Nephron progenitor cell (in vitro differentiated cells): ENCODE measurements around the gene UBE2O.

Source experiments
- DNase-seq: peaks from one replicate; pipeline ENCODE4 v3.0.0; 2021
- H3K27ac Mint-ChIP-seq: 2 replicates; pipeline ENCODE4 v1.8.0; 2021; ENCODE audit warnings: mild to moderate bottlenecking, moderate library complexity, mixed read lengths
- H3K27me3 Mint-ChIP-seq: 2 replicates; pipeline ENCODE4 v1.8.0; 2021; ENCODE audit warnings: mild to moderate bottlenecking, low read depth, mixed read lengths; ENCODE audit not compliant: poor library complexity
- H3K36me3 Mint-ChIP-seq: 2 replicates; pipeline ENCODE4 v1.8.0; 2021; ENCODE audit warnings: low read depth, mixed read lengths
- H3K4me1 Mint-ChIP-seq: 2 replicates; pipeline ENCODE4 v1.8.0; 2021; ENCODE audit warnings: mixed read lengths
- H3K4me3 Mint-ChIP-seq: 2 replicates; pipeline ENCODE4 v1.8.0; 2021; ENCODE audit warnings: mild to moderate bottlenecking, moderate library complexity, mixed read lengths
- H3K9me3 Mint-ChIP-seq: 2 replicates; pipeline ENCODE4 v1.8.0; 2021; ENCODE audit warnings: mild to moderate bottlenecking, moderate library complexity, mixed read lengths
- TF ChIP-seq, protein P1 (sequence below): fragments of 200-600 bp; sonication (generic); IDR thresholded peaks from 2 replicates; pipeline ENCODE4 v1.5.0; 2021; ENCODE audit warnings: antibody characterized with exemption

The UBE2O gene

DNA sequence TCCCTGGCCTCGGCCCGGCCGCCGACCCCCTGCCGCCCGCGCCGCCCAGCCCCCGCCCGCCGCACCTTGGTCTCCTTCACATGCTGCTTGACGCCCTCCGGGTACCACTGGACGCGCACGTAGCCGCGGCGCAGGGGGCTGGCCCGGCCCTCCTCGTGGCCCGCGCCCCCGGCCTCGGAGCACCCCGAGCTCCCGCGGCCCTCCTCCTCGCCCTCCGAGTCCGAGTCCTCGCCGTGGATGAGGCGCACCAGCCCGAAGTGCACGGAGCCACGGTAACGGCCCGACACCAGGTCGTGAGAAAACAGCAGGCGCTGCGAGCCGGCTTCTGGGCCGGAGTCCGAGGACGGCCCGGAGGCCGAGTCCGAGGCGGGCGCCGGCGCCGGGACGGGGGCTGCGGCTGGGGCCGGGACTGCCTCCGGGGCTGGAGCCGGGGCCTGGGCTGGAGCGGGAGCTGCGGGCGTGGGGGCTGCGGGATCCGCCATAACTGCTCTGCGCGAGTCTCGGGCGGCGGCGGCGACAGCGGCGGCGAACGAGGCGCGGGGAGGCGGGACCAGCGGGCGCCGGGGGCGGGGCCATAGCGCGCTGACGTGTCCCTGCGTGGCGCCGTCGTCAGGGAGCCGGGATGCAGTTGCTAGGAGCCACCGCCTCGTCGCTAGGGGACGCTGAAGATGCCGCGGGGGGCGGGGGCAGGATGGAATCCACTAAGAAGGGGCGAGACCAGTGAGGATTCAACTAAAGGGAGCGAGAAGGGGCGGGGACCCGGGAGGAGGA lies at the start of gene UBE2O:
UBE2O (minus strand) TSS at position 493 of the 771 bp plus-strand sequence; CDS start at position 482, 11 bp downstream.
- H3K9me3 Mint-ChIP-seq: no peaks in the 10 kb centered on the region

DNA sequence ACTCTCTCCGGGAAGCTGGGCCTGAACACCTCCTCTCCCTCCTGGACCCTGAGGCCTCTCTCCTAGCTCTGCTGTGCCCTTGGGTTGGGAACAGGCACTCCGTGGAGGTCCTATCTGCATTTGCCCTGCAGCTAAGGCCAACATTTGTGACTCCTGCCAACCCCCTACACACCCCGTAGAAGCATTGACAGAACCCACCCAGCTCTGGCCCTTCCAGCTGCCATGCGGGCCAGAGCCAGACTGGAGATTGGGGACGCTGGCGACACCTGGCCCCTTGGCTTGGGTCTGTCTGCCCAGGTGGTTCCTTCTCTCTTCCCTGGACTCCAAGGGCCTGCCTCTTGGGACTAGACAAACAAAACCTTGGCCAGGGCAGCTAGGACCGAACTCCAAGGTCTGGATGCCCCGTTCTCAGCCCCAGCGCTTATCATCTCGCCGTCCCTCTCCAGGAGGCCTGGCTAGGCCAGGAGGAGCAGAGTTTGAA lies 48.9 kb upstream of the UBE2O start:
- TF ChIP-seq, protein P1, sequence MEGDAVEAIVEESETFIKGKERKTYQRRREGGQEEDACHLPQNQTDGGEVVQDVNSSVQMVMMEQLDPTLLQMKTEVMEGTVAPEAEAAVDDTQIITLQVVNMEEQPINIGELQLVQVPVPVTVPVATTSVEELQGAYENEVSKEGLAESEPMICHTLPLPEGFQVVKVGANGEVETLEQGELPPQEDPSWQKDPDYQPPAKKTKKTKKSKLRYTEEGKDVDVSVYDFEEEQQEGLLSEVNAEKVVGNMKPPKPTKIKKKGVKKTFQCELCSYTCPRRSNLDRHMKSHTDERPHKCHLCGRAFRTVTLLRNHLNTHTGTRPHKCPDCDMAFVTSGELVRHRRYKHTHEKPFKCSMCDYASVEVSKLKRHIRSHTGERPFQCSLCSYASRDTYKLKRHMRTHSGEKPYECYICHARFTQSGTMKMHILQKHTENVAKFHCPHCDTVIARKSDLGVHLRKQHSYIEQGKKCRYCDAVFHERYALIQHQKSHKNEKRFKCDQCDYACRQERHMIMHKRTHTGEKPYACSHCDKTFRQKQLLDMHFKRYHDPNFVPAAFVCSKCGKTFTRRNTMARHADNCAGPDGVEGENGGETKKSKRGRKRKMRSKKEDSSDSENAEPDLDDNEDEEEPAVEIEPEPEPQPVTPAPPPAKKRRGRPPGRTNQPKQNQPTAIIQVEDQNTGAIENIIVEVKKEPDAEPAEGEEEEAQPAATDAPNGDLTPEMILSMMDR: no peak
- H3K9me3 Mint-ChIP-seq: no peaks in the 10 kb centered on the region
- H3K4me3 Mint-ChIP-seq: peak overlapping the region; percentile 81
- peaks cover 63% of the 10 kb centered on the region for H3K4me1 Mint-ChIP-seq
- H3K27ac Mint-ChIP-seq: no peak overlapping the region
- H3K27me3 Mint-ChIP-seq: peaks cover 27% of the 10 kb centered on the region
- H3K36me3 Mint-ChIP-seq: no peaks in the 10 kb centered on the region
- no peak for DNase-seq

More for the DNA sequence above, at the start of gene UBE2O:
- peaks cover 3% of the 10 kb centered on the region for H3K36me3 Mint-ChIP-seq
- no peak within 1 kb of the TSS for H3K27ac Mint-ChIP-seq
- TF ChIP-seq, protein P1: no peak
- no peaks in the 10 kb centered on the region for H3K27me3 Mint-ChIP-seq
- peaks cover 41% of the 10 kb centered on the region for H3K4me1 Mint-ChIP-seq
- peak; percentile 94 for DNase-seq
- peak within 1 kb of the TSS; percentile 91 for H3K4me3 Mint-ChIP-seq

DNA sequence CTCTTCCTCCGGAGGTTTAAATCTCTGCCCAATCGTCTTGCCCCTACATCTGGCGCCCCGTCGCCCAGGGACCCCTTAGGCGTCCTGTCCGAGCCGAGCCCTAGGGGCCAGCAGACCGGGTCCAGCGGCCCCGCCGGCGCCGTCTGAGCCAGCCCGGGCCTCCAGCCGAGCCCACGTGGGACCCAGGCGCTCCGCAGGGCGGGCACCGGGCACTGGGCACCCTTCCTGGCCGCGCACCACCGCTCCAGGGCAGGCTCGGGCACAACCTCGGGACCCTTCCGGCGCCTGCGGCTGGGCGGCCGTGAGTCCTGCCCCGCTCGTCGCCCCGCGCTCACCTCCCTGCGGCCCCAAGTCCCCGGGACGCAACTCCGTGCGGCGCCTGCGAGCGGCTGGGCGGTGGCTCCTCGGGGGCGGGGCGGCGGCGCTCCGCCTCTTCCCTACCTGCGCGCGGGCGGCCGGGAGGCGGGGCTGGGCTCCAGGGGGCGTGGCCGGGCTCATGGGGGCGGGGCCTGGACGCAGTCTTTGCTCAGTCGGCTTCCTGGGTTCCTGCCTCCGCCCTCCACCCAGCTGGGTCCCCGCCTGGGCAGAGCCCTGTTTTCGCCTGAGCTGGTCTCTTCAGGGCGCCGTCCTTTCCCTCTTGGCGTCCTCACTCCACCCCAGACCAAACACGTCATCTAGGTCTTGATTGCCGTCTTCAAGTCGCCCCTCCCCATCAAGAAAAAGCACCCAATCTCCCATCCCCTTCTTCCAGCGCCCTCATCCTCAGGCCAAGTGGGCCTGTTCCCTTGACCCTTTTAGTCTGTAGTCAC lies 48.3 kb upstream of the UBE2O start, which contains the start of gene RHBDF2:
RHBDF2 (minus strand) TSS at position 406 of the 809 bp plus-strand sequence. CDS start 19,899 bp downstream, outside the sequence.
- no peak within 1 kb of the TSS for H3K27ac Mint-ChIP-seq
- peaks cover 30% of the 10 kb centered on the region for H3K27me3 Mint-ChIP-seq
- peak; percentile 96 for DNase-seq
- TF ChIP-seq, protein P1: no peak
- no peaks in the 10 kb centered on the region for H3K9me3 Mint-ChIP-seq
- peak within 1 kb of the TSS; percentile 81 for H3K4me3 Mint-ChIP-seq
- no peaks in the 10 kb centered on the region for H3K36me3 Mint-ChIP-seq
- peaks cover 64% of the 10 kb centered on the region for H3K4me1 Mint-ChIP-seq

DNA sequence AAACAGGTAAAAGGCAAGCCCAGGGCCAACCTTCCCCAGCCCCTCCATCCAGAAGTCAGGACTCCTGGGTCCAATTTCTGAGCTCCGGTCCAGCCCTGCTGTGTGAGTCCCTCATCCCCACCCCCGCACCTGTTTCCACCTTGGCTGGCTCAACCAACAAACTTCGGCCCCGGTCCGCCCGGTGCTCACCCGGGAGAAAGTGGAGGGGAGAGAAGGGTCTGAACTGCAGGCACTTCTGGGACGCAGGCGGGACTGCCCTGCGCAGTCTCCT lies 47.7 kb upstream of the UBE2O start:
- TF ChIP-seq, protein P1: no peak
- Mint-ChIP-seq H3K4me3 (peak overlapping the region; percentile 79), H3K36me3 (no peaks in the 10 kb centered on the region), H3K27me3 (peaks cover 31% of the 10 kb centered on the region), H3K4me1 (peaks cover 64% of the 10 kb centered on the region), H3K9me3 (no peaks in the 10 kb centered on the region), H3K27ac (no peak overlapping the region)
- no peak for DNase-seq

DNA sequence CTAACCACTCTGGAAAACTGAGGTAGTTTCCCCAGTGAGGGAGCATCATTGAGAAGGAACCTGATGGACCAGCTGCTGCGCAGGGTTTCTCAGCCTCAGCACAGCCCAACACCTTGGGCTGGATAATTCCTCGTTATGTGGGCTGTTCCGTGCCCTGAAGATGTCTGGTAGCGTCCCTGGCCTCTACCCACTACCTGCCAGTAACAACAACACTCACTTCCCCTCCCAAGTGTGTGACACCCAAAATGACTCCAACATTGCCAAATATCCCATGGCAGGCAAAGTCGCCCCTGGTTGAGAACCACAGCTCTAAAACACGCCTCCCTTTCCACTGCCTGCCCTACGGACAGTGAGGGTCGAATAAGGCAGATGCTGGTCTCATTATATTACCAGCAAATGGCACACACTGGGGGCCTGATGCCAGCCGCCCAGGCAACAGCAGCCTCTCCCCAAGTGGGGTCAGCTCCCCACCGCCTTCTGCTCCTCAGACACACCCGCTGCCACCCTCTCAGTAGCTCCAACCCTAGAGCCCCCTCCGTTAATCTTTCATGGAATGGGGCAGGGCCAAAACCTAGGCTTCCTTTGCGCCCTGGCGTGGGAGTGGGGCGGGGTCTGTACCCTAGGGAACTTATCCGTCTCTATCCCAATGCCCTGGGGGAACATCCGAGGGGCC lies 47.3 kb upstream of the UBE2O start:
- H3K27ac Mint-ChIP-seq: no peak overlapping the region
- no peaks in the 10 kb centered on the region for H3K36me3 Mint-ChIP-seq
- no peak for DNase-seq

More for the DNA sequence above, 47.3 kb upstream of the UBE2O start:
- peaks cover 64% of the 10 kb centered on the region for H3K4me1 Mint-ChIP-seq
- H3K27me3 Mint-ChIP-seq: peaks cover 31% of the 10 kb centered on the region
- TF ChIP-seq, protein P1: no peak
- H3K9me3 Mint-ChIP-seq: no peaks in the 10 kb centered on the region
- peak overlapping the region; percentile 79 for H3K4me3 Mint-ChIP-seq
